ENCODE measurements around the gene SFTPB. TPM values are rescaled to one million over a fixed set of nuclear protein-coding genes. Genes with fewer than 3 reads are reported as not detected.

The SFTPB gene
- total RNA-seq, 3 donors from 2014 or later, result 1.3 to 2.2 TPM; not detected in 1

GRCh38 chr2:85704800-85705679 lies 37.0 kb upstream of the SFTPB start:
- no peak for DNase-seq
- Histone ChIP-seq H3K4me3 (no peak overlapping the region), H3K4me1 (ENCODE audit: low read depth) (peaks cover 9% of the 10 kb centered on the region), H3K9me3 (no peaks in the 10 kb centered on the region), H3K36me3 (ENCODE audit: low read depth) (no peaks in the 10 kb centered on the region)
- peak; percentile 16 for ATAC-seq
- no peak for TF ChIP-seq CTCF (IDR thresholded peaks at IDR 0.05)
- intact Hi-C loops (cut with DNase I, micrococcal nuclease), result no loop called here

GRCh38 chr2:85704038-85704437 lies 36.0 kb upstream of the SFTPB start:
- TF ChIP-seq CTCF (IDR thresholded peaks at IDR 0.05), result no peak

GRCh38 chr2:85703329-85703728 lies 35.3 kb upstream of the SFTPB start:
- Histone ChIP-seq H3K4me1 (ENCODE audit: low read depth) (peaks cover 9% of the 10 kb centered on the region), H3K36me3 (ENCODE audit: low read depth) (no peaks in the 10 kb centered on the region), H3K4me3 (no peak overlapping the region), H3K9me3 (no peaks in the 10 kb centered on the region)
- no peak for TF ChIP-seq CTCF (IDR thresholded peaks at IDR 0.05)
- no peak for ATAC-seq
- DNase-seq, result no peak
- intact Hi-C loops (cut with DNase I, micrococcal nuclease), result no loop called here

More at GRCh38 chr2:85704038-85704437, 36.0 kb upstream of the SFTPB start:
- H3K9me3 ChIP-seq, result no peaks in the 10 kb centered on the region
- no peak overlapping the region for H3K4me3 ChIP-seq
- intact Hi-C loops (cut with DNase I, micrococcal nuclease), result no loop called here
- peaks cover 9% of the 10 kb centered on the region for H3K4me1 ChIP-seq (ENCODE audit: low read depth)
- H3K36me3 ChIP-seq (ENCODE audit: low read depth), result no peaks in the 10 kb centered on the region
- ATAC-seq, result no peak
- DNase-seq, result no peak

- Histone ChIP-seq H3K9me3 (no peaks in the 10 kb centered on the region), H3K4me3 (no peak overlapping the region), H3K4me1 (ENCODE audit: low read depth) (peaks cover 9% of the 10 kb centered on the region), H3K36me3 (ENCODE audit: low read depth) (no peaks in the 10 kb centered on the region)
- intact Hi-C loops (cut with DNase I, micrococcal nuclease), result no loop called here
- no peak for TF ChIP-seq CTCF (IDR thresholded peaks at IDR 0.05)
- DNase-seq (no peak), ATAC-seq (no peak)
These were observed 34.8 kb upstream of the SFTPB start for GRCh38 chr2:85702800-85703199.

GRCh38 chr2:85702172-85702571 lies 34.2 kb upstream of the SFTPB start:
- Histone ChIP-seq H3K36me3 (ENCODE audit: low read depth) (no peaks in the 10 kb centered on the region), H3K9me3 (no peaks in the 10 kb centered on the region), H3K4me3 (no peak overlapping the region), H3K4me1 (ENCODE audit: low read depth) (peaks cover 8% of the 10 kb centered on the region)
- TF ChIP-seq CTCF (IDR thresholded peaks at IDR 0.05), result no peak
- ATAC-seq (no peak), DNase-seq (no peak)
- intact Hi-C loops (cut with DNase I, micrococcal nuclease), result no loop called here
